Fibroblast of skin of abdomen (primary cell): ENCODE results near the gene KIF13A. TPM values are rescaled to one million over a fixed set of nuclear protein-coding genes. Genes with fewer than 3 reads are reported as not detected.
"Not testable (repeated sequence)": the region's sequence is repeated elsewhere in the genome, so short reads cannot be mapped to it uniquely, and the experiment has no call there.

ENCODE experiments used
- DNase-seq: peaks from one replicate; pipeline ENCODE4 v3.0.0-alpha.2; 2013
- polyA plus RNA-seq, 2 experiments: library from polyadenylated mRNA; unstranded; fragments of 120-200 nt; gene quantifications; one replicate each; pipeline ENCODE4 v1.2.1, GENCODE V29; 2013; ENCODE audit not compliant: insufficient read length in 2 of 2

Gene KIF13A
- polyA plus RNA-seq (2013, experiment 1 of 2; ENCODE audit: insufficient read length): 28.7 TPM
- polyA plus RNA-seq (2013, experiment 2 of 2; ENCODE audit: insufficient read length): 27.1 TPM

DNA sequence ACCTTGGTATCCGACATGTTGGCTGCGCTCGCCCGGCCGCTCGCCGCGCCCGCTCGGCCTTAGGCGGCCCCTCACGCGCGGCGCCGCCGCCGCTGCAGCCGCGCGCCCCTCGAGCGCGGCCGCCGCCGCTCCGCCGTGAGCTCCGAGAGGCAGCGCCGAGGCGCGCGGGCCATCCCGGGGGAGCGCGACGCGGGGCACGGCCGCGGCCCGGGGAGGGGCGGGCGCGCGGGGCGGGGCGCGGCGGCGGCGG, at the start of gene KIF13A:
Gene KIF13A, minus strand, starts transcription at position 189 of the 250 bp plus-strand sequence. Its CDS starts 172 bp downstream, at position 17.
- DNase-seq: no peak

DNA sequence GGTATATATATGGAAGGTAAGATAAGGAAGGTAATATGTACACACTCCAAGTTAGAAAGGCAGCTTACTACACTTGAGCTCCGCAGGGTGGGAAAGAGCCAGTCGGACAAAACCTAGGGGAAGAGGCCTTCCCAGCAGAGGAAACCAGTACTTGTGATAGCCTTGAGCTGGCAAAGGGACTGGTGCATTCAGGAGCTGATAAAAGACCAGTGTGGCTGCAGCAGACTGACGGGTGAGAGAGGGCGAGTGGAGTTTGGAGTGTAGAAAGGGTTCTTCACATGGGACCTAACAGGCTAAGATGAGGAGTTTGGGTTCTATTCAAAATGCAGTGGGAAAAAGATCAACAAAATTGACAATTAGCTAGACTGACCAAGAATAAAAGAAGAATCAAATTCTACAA, 49.3 kb upstream of the KIF13A start:
- no peak for DNase-seq

DNA sequence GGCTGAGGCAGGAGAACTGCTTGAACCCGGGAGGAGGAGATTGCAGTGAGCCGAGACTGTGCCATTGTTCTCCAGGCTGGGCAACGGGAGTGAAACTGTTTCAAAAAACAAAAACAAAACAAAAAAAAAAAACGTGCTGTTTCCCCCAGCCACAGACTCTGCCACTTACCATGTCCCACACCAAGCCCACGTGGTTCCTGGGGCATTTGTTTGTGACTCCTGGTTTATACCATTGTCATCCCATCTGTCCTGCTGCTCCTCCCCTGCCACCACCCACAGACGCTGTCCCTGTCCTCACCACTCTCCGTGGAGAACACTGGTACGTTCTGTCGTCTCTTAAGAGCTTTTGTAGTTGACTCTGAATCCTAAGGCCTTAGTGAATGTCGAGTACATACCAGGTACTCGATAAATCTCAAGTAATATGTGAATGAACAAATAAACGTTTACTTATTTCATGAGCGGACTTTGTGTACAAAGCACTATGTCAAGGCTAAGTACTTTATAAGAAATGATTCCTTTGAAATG, 48.0 kb upstream of the KIF13A start:
- DNase-seq: no peak

- DNase-seq: no peak
Measured at GRCh38 chr6:18034798-18035202, 47.4 kb upstream of the KIF13A start.

DNA sequence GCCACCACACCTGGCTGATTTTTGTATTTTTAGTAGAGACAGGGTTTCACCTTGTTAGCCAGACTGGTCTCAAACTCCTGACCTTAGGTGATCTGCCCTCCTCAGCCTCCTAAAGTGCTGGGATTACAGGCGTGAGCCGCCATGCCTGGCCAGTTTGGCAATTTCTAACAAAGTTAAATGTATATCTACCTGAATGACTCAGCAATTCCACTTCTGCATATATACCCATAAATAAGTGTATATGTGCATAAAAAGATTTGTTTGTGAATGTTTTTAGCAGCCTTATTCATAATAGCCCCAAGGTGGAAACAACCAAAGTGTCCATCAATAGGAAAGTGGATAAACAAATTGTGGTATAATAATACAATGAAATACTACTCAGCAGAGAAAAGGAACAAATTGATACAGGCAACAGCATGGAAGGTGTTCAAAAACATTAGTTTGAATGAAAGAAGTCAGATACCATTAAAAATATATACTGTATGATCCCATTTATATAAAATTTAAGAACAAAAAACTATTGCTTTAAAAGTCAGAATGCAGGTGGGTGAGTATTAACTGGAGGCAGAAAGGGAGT, 44.3 kb upstream of the KIF13A start:
- no peak for DNase-seq

- DNase-seq: no peak
Measured at GRCh38 chr6:18031189-18031588, 43.8 kb upstream of the KIF13A start.

- DNase-seq: no peak
Measured at GRCh38 chr6:18028332-18028731, 40.9 kb upstream of the KIF13A start.

- DNase-seq: no peak
Measured at GRCh38 chr6:18025596-18025995, 38.2 kb upstream of the KIF13A start.

- DNase-seq: no peak
Measured at GRCh38 chr6:18024876-18025275, 37.4 kb upstream of the KIF13A start.

GRCh38 chr6:18023891-18024290, 36.5 kb upstream of the KIF13A start:
- DNase-seq: no peak

DNA sequence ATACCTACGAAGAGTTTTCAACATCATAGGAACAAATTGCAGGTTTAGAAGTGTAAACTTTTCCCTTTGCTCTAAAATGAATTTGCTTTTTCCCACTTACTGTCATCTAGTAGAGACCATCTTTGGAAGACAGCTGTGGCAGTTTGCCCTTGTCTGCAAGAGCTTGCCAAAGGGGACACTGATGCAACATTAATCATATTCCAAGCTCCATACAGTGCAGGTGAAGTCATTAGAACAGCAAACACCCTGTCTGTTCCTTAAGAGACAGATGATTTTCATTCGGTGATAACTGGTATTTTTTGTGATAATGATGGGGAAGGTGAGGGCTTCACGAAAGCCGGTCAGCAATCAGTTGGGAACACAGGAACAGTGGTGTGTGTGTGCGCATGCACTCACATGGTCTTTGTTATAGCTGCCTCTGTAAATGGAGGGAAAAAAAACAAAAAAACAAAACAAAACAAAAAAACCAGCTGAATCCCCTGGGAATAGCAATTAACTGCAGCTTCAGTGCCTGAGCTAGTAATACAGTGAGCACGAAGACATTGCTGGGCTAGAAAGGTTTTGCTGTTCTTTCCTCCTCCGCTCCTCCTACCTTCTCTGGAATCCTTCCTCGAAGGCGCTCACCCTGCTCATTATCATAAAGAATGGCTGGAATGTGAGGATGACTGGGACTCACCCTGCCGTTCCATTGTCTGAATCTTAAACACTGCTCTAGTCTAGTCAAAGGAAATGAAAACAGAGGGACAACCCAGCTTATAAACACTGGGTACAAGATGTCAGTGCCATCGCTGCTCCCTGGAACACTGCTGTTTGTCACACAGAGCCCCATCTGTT, 35.2 kb upstream of the KIF13A start:
- peak; percentile 86 for DNase-seq

DNA sequence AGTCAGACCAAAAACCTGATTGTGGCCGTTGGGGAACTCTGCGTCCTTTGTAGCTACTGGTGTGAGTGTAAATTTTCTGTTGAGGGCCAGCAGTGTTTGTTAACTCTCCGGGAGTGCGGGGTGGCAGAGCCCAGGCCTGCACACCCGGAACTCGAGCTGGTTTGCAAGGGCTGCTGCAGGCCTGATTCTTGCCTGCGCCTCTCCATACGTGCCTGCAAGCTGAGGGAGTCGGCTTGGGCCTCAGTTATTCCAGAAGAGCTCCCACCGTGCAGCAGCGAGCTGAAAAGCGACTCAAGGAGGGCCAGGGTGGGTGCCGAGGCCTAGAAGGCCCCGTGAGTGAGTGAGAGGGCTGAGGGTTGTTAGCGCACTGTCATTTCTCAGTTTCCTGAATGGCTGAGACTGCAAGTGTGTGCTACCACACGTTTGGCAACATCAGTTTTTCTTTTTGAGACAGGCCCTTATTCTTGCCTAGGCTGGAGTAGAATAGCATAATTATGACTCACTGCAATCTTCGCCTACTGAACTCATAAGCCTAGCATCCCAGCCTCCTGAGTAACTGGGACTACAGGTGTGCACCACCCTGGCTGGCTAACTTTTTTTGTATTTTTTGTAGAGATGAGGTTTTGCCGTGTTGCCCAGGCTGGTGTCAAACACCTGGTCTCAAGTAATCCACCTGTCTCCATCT, 33.9 kb upstream of the KIF13A start:
- no peak for DNase-seq

DNA sequence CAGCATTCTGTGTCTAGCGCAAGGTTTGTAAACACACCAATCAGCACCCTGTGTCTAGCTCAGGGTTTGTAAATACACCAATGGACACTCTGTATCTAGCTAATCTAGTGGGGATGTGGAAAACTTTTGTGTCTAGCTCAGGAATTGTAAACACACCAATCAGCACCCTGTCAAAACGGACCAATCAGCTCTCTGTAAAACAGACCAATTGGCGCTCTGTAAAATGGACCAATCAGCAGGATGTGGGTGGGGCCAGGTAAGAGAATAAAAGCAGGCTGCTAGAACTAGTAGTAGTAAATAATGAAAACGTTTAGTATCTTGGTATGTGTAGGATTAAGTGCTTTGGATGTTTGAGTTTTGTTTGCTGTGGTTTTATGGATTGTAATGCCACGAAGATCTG, 33.1 kb upstream of the KIF13A start:
- not testable (repeated sequence) for DNase-seq

DNA sequence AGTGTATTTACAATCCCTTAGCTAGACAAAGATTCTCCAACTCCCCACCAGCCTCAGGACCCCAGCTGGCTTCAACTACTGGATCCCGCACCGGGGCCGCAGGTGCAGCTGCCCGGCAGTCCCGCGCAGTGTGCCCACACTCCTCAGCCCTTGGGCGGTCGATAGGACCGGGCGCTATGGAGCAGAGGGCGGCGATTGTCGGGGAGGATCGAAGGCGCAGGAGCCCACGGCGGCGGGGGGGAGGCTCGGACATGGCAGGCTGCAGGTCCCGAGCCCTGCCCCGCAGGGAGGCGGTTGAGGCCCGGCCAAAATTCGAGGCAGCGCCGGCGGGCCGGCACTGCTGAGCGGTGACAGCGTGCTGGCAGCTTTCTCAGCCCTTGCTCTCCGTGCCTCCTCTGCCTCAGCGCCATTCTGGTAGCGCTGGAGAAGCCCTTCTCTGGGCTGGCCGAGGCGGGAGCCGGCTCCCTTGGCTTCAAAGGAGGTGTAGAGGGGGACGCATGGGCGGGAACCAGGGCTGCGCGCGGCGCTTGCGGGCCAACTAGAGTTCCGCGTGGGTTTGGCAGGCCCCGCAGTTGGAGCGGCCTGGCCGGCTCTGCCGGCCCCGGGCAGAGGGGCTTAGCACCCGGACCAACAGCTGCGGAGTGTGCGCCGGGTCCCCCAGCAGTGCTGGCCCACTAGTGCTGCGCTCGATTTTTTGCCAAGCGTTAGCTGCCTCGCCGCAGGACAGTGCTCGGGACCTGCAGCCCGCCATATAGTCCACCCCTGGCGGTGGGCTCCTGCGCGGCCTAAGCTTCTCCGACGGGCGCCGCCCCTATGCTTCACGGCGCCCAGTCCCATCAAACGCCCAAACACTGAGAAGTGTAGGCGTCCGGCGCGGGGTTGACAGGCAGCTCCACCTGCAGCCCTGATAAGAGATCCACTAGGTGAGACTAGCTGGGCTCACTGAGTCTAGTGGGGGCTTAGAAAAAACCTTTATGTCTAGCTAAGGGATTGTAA, 32.4 kb upstream of the KIF13A start:
- no peak for DNase-seq

DNA sequence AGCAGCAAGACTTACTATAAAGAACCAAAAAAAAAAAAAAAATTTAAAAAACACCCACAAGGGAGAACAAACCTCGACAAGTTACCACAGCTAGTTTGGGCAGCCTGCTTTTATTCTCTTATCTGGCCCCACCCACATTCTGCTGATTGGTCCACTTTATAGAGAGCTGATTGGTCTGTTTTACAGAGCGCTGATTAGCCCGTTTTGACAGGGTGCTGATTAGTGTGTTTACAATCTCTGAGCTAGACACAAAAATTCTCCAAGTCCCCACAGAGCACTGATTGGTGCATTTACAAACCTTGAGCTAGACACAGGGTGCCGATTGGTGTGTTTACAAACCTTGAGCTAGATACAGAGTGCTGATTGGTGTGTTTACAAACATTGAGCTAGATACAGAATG, 31.7 kb upstream of the KIF13A start:
- not testable (repeated sequence) for DNase-seq

GRCh38 chr6:18016698-18017097, 29.3 kb upstream of the KIF13A start:
- no peak for DNase-seq

GRCh38 chr6:18016133-18016532, 28.7 kb upstream of the KIF13A start:
- no peak for DNase-seq

- no peak for DNase-seq
Measured at GRCh38 chr6:18011287-18011686, 23.9 kb upstream of the KIF13A start.

- not testable (repeated sequence) for DNase-seq
Measured at GRCh38 chr6:18010540-18010939, 23.1 kb upstream of the KIF13A start.

DNA sequence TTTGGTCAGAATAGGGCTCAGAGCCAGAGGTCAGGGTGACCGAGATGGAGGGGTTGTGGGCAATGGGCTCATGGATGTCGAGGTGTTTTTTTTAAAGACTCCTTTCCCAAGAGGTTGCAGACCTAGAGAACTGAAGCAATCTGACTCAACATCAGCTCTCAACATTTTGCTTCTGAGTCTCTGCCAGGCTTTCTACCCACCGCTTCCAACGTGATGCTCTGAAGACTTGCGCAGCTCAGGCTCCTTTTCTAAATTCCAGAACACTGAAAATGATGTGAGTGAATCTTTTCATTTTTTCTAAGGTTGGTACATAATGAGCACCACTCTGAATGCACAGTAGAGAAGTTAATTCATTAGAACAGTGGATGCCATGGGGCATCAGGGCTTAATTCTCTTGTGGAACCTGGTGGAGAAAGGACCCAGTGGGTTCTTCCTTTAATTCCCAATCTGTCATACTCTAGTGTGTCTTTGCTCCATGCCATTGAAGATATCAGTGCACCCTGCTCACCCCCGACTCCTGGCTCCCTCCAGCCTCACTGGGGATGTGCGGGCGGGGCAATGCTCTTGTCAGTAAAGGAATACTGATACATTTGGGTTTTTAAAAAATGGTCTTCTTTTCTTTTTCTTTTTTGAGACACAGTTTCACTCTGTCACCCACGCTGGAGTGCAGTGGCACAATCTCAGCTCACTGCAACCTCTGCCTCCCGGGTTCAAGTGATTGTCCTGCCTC, 17.0 kb upstream of the KIF13A start:
- no peak for DNase-seq

- DNase-seq: no peak
Measured at GRCh38 chr6:17999425-17999824, 12.0 kb upstream of the KIF13A start.

DNA sequence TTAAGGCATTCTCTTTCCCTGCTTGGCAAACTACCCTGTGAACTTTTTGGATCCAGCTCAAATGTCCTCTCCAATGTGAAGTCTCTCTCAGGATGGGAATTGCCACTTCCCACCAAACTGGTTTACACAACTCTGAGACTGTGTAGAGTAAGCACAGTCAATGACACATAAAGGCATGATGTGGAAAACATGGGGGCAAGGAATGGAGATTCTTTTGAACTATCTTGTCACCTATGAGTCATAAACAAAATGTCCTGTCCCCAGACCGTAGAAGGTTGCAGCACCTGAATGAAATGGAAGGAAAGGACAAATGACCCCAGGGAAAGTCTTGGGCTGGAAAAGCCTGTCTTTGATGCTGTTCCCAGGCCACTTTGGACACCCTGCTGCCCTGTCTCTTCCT, 11.0 kb upstream of the KIF13A start:
- DNase-seq: no peak
